Activated T-cell treated with anti-CD3 and anti-CD28 coated beads, Interleukin-2, amount 50 U/mL, for 48 hours (primary cell): ENCODE measurements around the gene MAP3K10.
"Not testable (repeated sequence)": the region's sequence is repeated elsewhere in the genome, so short reads cannot be mapped to it uniquely, and the experiment has no call there.

ENCODE experiments used
- DNase-seq, 2 experiments: peaks; one replicate each; pipeline ENCODE4 v3.0.0-alpha.2; 2020

Gene MAP3K10

DNA sequence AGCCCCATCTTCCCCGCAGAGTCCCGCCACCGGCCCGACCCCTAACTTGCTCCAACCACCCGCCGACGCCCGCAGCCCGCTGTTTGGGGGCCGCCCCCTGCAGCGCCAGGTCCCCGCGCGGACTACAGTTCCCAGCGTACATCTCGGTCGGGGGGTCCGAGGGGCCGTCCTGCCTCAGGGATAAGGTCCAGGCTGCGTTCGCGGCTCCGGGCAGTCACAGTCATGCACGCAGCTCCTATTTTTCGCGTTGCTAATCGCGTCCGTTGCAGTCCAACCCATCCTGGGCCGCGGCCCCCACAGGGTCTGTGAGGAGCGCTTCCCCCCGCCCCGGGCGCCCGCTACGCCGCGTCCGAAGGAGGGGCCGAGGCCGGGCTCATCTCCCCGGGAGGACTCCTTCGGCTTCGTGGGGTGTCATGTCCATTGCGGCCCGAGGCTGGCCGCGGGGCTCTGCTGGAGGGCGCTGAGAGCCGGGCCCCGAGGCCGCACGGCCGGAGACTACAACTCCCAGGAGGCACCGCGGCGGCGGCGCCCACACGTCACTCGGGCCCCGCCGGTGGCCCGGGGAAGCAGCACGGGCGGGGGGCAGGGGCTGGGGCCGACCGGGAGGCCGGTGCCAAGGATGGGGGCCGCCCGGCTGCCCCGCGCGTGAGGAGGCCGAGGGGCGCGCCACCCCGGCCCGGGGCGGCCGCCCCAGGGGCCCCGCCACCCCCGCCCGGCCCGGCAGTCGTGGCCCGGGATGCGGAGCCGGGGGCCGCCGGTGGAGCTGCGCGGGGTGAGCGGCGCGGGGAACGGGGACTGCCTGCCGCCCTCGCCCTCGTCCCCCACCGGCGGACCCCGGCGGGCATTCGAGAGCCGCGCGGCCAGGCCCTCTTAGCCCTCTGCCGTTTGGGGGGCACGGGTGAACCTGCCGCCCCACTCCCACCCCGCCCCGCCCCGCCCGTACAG is at the start of gene MAP3K10:
Gene MAP3K10 (plus strand): TSS at position 536 of the 945 bp plus-strand sequence. CDS start 606 bp downstream, outside the sequence.
- peak; percentile 84 to 87 for DNase-seq

- no peak for DNase-seq
Measured at GRCh38 chr19:40141551-40141950, 49.7 kb upstream of the MAP3K10 start.

DNA sequence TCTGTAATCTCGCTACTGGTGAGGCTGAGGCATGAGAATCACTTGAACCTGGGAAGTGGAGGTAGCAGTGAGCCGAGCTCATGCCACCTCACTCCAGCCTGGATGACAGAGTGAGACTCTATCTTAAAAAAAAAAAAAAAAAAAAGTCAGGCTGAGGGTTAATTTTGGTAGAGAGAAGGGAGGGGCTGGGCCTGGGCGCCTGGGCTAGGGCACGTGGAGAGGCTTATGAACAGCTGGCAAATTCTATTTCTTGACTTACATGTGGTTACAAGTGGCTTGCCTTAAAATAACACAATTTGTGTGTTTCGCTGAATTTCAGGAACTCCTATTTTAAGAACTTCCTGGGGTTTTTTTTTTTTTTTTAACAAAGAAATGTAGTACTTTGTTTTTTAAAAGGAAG is 47.6 kb upstream of the MAP3K10 start:
- DNase-seq: peak in 1 of 2 experiments; percentile 46

- no peak for DNase-seq
Measured at GRCh38 chr19:40144151-40144550, 47.1 kb upstream of the MAP3K10 start.

- no peak for DNase-seq
Measured at GRCh38 chr19:40144947-40145748, 46.1 kb upstream of the MAP3K10 start.

DNA sequence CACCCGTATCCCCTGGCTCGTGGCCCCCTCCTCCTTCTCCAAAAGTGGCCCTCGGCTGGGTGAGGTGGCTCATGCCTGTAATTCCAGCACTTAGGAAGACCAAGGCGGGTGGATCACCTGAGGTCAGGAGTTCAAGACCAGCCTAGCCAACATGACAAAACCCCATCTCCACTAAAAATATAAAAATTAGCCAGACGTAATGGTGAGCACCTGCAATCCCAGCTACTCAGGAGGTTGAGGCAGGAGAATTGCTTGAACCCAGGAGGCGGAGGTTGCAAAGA is 45.5 kb upstream of the MAP3K10 start:
- DNase-seq: not testable (repeated sequence)

DNA sequence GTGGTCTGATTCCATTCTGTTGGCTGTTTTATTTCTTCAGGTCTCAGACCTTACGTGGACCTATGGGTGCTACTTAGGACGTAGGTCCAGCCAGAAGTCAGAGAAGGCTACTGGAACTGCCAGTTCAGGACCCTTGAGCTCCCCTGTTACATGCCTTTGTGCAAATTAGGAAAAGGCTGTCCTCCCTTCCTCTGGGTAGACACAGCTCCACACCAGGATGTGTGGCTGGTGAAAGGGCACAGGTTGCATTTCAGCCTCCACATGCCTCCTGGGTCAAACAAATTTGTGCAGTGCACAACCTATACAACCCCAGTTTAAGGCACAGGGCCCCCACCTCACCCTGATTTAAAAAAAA is 43.9 kb upstream of the MAP3K10 start:
- DNase-seq: no peak

DNA sequence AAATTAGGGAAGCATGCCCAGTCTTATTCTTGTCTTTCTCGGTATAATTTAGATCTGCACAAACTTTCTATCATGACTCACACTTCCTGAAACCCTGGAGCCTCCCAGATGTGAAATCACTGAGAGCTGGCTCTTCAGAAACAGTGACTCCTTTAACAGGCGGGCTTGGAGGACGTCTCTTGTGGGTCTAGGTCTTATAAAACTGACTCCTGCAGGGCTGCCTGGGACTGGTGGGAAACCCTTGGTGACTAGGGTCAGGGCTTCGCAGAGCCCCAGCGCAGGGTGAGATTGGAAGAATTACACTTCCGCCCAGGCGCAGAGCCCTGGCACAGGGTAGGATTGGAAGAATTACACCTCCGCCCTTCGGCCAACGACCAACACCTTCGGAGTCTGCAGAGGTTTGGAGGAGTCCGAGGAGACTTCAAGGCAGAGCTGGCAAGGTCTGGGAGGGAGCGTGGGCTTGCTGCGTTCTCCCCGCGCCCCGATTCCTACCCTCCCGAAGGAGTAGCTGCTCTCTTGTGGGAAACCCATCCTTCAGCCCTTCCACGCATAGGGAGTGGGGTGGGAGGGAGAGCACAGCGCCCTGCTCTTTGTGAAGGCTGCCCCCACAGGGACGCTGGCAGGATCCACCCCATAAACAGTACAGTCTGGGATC is 43.4 kb upstream of the MAP3K10 start:
- peak in 1 of 2 experiments; percentile 31 for DNase-seq

DNA sequence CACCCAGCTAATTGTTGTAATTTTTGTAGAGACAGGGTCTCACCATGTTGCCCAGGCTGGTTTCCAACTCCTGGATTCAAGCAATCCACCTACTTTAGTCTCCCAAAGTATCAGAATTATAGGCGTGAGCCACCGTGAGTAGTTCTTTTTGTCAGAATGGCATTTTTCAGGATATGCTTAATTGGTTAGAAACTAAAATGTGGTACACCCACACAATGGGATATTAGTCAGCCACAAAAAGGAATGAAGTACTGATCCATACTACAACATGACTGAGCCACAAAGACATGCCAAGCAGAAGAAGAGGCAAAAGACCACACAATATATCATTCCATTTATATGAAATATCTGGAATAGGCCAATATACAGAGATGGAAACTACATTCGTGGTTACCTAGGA is 41.7 kb upstream of the MAP3K10 start:
- DNase-seq: peak in 1 of 2 experiments; percentile 15

DNA sequence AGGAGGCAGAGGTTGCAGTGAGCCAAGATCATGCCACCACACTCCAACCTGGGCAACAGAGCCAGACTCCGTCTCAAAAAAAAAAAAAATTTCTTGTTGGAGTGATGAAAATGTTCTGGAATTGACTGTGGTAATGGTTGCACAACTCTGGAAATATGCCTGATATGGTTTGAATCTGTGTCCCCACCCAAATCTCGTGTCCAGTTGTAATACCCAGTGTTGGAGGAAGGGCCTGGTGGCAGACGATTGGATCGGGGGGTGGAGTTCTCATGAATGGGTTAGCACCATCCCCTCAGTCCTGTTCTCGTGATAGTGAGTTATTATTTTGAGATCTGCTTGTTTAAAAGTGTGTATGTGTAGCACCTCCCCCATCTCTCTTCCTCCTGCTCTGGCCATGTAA is 41.1 kb upstream of the MAP3K10 start:
- no peak for DNase-seq

DNA sequence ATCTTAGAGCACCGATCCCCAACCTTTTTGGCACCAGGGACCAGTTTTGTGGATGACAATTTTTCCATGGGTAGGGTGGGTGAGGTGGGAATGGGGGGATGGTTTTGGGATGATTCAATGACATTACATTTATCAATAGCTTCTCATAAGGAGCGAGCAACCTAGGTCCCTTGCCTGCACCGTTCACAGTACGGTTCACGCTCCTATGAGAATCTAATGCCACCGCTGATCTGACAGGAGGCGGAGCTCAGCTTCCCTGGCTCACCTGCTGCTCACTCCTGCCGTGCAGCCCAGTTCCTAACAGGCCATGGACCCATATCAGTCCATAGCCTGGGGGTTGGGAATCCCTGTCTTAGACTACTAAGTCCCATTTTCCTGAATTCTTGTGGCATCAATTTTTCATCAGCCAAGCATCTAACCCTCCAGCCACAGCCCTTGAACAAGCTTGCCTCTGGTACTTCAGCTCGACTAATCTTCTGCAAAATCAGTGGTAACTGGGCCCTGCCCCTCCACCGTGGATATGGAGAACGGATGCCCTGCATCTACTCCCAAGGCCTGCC is 37.0 kb upstream of the MAP3K10 start:
- DNase-seq: no peak

DNA sequence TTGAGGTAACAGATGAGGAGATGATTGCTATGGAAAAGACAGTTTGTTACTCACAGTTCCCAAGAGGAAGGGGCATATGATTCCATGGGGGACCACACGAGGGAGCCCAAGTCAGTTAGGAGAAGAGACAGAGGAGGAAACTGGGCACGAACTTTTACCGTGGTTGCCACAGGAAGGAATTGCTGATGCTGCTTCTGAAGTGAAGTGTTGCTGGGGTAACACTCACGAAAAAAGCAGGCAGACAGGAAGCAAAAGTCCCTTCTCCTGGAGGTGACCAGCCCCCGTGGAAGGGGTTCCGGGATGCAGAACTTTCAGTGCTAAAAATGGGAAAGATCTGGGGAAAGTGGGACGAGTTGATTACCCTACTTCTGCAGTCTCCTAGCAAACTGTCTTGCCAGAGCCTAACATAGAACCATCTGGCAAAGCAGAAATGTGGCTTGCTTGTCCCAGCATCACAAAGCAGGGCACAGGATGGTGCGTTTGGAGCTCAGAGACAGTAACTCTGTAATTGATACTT is 35.4 kb upstream of the MAP3K10 start:
- no peak for DNase-seq

DNA sequence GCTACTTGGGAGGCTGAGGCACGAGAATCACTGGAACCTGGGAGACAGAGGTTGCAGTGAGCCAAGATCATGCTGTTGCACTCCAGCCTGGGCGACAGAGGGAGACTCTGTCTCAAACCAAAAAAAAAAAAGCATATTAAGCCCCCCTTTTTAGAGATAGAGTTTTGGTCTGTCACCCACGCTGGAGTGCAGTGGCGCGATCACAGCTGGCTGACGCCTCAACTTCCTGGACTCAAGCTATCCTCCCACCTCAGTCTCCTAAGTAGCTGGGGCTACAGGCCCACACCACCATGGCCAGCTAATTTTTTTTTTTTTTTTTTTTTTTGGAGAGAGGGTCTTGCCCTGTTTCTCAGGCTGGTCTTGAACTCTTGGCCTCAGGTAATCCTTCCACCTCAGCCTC is 34.2 kb upstream of the MAP3K10 start:
- DNase-seq: no peak

DNA sequence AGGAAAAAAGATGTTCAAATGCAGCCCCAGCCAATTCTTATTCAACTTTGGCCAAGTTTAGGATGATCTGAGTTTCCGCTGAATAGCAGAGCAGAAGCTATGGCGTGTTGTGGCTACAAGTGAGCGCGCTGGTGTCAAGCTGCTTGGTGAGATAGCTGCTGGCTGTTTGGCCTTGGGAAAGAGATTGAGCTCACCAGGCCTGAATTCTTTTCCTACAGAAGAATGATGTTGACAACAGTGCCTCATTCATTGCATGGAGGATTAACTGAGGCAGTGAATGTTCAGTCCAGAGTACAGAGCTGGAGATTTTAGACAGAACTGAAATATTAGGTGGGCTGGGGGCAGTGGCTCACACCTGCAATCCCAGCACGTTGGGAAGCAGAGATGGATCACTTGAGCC is 31.5 kb upstream of the MAP3K10 start:
- no peak for DNase-seq

DNA sequence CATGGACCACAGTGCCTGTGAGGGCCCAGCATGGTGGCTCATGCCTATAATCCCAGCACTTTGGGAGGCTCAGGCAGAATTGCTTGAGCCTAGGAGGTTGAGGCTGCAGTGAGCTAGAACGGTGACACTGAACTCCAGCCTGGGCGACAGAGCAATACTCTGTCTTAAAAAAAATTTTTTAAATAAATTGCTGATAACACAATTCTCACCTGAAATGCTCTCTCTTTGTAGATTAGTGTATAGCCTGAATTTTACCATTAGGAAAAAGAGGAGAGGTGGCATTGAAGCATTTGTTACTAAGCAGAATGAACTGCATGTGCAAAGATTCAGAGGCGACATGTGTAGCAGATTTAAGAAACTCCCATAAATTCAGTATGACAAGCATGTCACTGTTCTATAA is 29.1 kb upstream of the MAP3K10 start:
- DNase-seq: no peak

GRCh38 chr19:40163541-40164129 is 27.6 kb upstream of the MAP3K10 start:
- no peak for DNase-seq

DNA sequence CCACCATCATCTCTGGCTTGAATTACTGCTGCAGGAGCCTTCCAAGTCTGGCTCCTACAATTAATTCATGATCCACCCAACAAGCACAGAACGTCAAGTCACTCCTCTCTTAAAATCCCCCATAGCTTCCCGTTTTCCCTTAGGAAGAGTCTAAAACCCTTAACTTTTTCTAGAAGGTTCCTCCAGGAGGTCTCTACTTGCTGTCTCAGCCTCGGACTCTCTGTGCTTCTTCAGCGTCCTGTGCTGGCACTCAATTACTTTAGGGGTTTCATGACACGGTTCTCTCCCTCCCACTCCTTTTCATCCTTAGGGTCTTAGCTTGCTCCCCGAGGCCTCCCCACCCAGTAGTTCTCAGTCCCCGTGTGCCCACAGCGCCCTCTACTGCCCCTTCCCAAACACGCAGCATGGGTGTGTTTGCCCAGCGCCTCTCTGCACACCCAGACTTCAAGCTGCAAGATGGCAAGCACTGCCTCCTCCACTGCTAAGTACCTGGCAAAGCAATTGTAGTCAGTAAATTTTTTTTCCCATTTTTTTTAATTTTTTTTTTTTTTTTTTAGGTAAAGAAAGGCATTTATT is 25.8 kb upstream of the MAP3K10 start:
- DNase-seq: peak; percentile 83 to 84

GRCh38 chr19:40169482-40170302 is 21.5 kb upstream of the MAP3K10 start:
- not testable (repeated sequence) for DNase-seq

DNA sequence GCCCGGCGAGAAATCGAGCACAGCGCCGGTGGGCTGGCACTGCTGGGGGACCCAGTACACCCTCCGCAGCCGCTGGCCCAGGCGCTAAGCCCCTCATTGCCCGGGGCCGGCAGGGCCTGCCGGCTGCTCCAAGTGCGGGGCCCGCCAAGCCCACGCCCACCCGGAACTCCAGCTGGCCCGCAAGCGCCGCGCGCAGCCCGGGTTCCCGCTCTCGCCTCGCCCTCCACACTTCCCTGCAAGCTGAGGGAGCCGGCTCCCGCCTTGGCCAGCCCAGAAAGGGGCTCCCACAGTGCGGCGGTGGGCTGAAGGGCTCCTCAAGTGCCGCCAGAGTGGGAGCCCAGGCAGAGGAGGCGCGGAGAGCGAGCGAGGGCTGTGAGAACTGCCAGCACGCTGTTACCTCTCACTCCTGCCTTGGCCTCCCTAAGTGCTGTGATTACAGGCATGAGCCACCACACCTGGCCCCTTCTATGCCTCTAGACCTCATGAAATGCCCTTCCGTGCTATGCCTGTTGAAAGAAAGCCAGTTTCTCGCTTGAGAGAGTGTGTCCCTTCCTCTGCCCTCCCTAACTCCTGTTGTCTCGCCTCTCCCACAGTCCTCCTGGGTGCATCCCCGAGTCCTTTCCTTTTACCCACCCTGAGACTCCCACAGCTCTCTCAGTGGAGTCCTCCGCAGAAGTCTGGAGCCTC is 20.8 kb upstream of the MAP3K10 start:
- DNase-seq: not testable (repeated sequence)

GRCh38 chr19:40171293-40171692 is 19.9 kb upstream of the MAP3K10 start:
- not testable (repeated sequence) for DNase-seq

GRCh38 chr19:40174092-40174491 is 17.1 kb upstream of the MAP3K10 start:
- DNase-seq: no peak
